GM19240 (cell line): ENCODE data around the gene IFI16.
"Not testable (repeated sequence)": the region's sequence is repeated elsewhere in the genome, so short reads cannot be mapped to it uniquely, and the experiment has no call there.

Experiments
- DNase-seq: peaks from one replicate; pipeline ENCODE4 v3.0.0; 2011; ENCODE audit warnings: low spot score; ENCODE audit not compliant: insufficient read length

IFI16 gene

GRCh38 chr1:159092036-159092760, 82.5 kb downstream of the IFI16 start:
- no peak for DNase-seq

DNA sequence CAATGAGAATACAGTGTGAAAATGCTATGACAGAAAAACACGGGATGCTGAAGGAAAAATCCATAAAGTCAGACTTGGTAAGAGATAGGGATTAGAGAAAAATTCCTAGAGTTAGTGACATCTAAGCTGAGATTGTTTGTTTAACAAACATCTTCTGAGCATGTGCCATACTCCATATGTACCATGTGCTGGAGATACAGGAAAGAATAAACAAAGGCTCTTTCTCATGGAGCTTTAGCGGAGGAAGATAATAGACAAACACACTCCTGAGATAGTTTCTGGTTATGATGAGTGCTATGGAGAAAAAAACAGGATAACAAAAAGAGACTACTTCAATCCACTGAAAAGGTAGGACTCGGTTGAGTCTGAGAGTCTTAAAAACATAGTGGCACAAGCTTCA, 88.9 kb downstream of the IFI16 start:
- no peak for DNase-seq

DNA sequence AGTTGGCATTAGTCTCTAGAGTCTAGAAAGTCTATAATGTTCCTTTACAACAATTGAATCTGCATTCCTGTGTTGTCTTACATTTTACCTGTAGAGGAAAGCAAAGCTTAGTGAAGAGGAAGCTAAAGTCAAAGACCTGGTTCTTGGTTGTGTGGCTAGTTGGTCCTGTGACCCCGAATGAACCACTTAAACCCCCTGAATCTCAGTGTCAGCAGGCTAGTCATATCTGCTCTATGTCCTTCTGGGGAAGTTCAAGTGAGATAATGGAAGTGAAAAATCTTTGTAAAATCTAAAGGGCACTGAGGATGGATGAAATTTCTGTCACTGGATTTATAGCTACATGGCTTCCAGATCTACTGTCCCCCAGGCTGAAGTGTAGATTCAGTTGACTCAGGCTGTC, 90.9 kb downstream of the IFI16 start:
- no peak for DNase-seq

GRCh38 chr1:159103021-159103420, 93.3 kb downstream of the IFI16 start:
- DNase-seq: not testable (repeated sequence)
